Measurements from ENCODE around the gene ARHGAP25. TPM values are rescaled to one million over a fixed set of nuclear protein-coding genes. Genes with fewer than 3 reads are reported as not detected.

ARHGAP25 gene
- total and polyA plus RNA-seq, 8 donors = 6.1 to 43.5 (median 9.3) TPM

- Histone ChIP-seq H3K27me3 (no peaks in the 10 kb centered on the region), H3K4me3 (no peak overlapping the region), H3K4me1 (peaks cover 5 to 60% of the 10 kb centered on the region in 2 donors), H3K27ac (peak overlapping the region in 1 of 2 donors; percentile 52), H3K9me3 (no peaks in the 10 kb centered on the region), H3K36me3 (peaks cover 0 to 47% of the 10 kb centered on the region in 2 donors)
- DNase-seq (no peak), ATAC-seq (no peak)
- TF ChIP-seq CTCF (IDR thresholded peaks at IDR 0.05) = no peak
- intact Hi-C loops (cut with DNase I) = no loop called here
These were observed 57.3 kb downstream of the ARHGAP25 start for GRCh38 chr2:68791914-68792313.

GRCh38 chr2:68792751-68793150 lies 58.1 kb downstream of the ARHGAP25 start:
- DNase-seq (no peak), ATAC-seq (no peak)
- H3K4me1 ChIP-seq = peaks cover 5 to 60% of the 10 kb centered on the region in 2 donors
- no peak overlapping the region for H3K4me3 ChIP-seq
- intact Hi-C loops (cut with DNase I) = no loop called here
- H3K27me3 ChIP-seq = no peaks in the 10 kb centered on the region
- peaks cover 0 to 45% of the 10 kb centered on the region in 2 donors for H3K36me3 ChIP-seq
- no peak for TF ChIP-seq CTCF (IDR thresholded peaks at IDR 0.05)
- H3K27ac ChIP-seq = peak overlapping the region in 1 of 2 donors; percentile 37
- H3K9me3 ChIP-seq = no peaks in the 10 kb centered on the region

- H3K9me3 ChIP-seq = no peaks in the 10 kb centered on the region
- intact Hi-C loops (cut with DNase I) = no loop called here
- no peak for DNase-seq
- peak; percentile 22 for ATAC-seq
- TF ChIP-seq CTCF (IDR thresholded peaks at IDR 0.05) = no peak
- peak overlapping the region; percentile 30 to 76 for H3K27ac ChIP-seq
- no peaks in the 10 kb centered on the region for H3K27me3 ChIP-seq
- H3K4me3 ChIP-seq = peak overlapping the region in 1 of 2 donors; percentile 2
- H3K4me1 ChIP-seq = peaks cover 5 to 92% of the 10 kb centered on the region in 2 donors
- H3K36me3 ChIP-seq = peaks cover 0 to 18% of the 10 kb centered on the region in 2 donors
These were observed 61.8 kb downstream of the ARHGAP25 start for GRCh38 chr2:68796295-68796905.

GRCh38 chr2:68798569-68798968 lies 64.0 kb downstream of the ARHGAP25 start:
- Histone ChIP-seq H3K4me1 (peaks cover 5 to 98% of the 10 kb centered on the region in 2 donors), H3K4me3 (no peak overlapping the region), H3K27ac (peak overlapping the region; percentile 24 to 76), H3K9me3 (no peaks in the 10 kb centered on the region), H3K36me3 (peaks cover 0 to 22% of the 10 kb centered on the region in 2 donors), H3K27me3 (no peaks in the 10 kb centered on the region)
- no peak for TF ChIP-seq CTCF (IDR thresholded peaks at IDR 0.05)
- intact Hi-C loops (cut with DNase I) = no loop called here
- peak; percentile 59 for ATAC-seq
- no peak for DNase-seq

- ATAC-seq = no peak
- H3K27ac ChIP-seq = peak overlapping the region in 1 of 2 donors; percentile 76
These were observed 64.8 kb downstream of the ARHGAP25 start for GRCh38 chr2:68799140-68800026.

More at GRCh38 chr2:68799140-68800026, 64.8 kb downstream of the ARHGAP25 start:
- no peak for TF ChIP-seq CTCF (IDR thresholded peaks at IDR 0.05)
- intact Hi-C loops (cut with DNase I) = no loop called here
- Histone ChIP-seq H3K9me3 (no peaks in the 10 kb centered on the region), H3K27me3 (no peaks in the 10 kb centered on the region), H3K4me3 (no peak overlapping the region), H3K36me3 (peaks cover 0 to 30% of the 10 kb centered on the region in 2 donors), H3K4me1 (peaks cover 5 to 94% of the 10 kb centered on the region in 2 donors)
- DNase-seq = no peak
